Epithelial cell of proximal tubule (primary cell): ENCODE results near the gene PTPRG. TPM values are rescaled to one million over a fixed set of nuclear protein-coding genes. Genes with fewer than 3 reads are reported as not detected.

Experiments used
- DNase-seq: peaks from one replicate; pipeline ENCODE4 v3.0.0-alpha.2; 2011; ENCODE audit warnings: low read depth
- H3K4me3 ChIP-seq: 2 replicates; pipeline ENCODE4 v1.5.1; 2011; ENCODE audit warnings: low read depth, mild to moderate bottlenecking, low read length
- CTCF ChIP-seq: conservative IDR thresholded peaks from 2 replicates; pipeline ENCODE4 v1.5.1; 2012; ENCODE audit warnings: low read depth, mild to moderate bottlenecking, low read length
- total RNA-seq: library from RNA; depleted of rRNA; stranded (reverse); fragments of >200 nt; gene quantifications from 2 replicates; pipeline ENCODE4 v1.2.3, GENCODE V29; 2015

The PTPRG gene
- total RNA-seq, 1 donor from 2014 or later: 13.5 TPM

- no peak overlapping the region for H3K4me3 ChIP-seq
- no peak for TF ChIP-seq CTCF
- DNase-seq: peak; percentile 64
Observed at GRCh38 chr3:61824553-61825135, 263.3 kb downstream of the PTPRG start.

DNA sequence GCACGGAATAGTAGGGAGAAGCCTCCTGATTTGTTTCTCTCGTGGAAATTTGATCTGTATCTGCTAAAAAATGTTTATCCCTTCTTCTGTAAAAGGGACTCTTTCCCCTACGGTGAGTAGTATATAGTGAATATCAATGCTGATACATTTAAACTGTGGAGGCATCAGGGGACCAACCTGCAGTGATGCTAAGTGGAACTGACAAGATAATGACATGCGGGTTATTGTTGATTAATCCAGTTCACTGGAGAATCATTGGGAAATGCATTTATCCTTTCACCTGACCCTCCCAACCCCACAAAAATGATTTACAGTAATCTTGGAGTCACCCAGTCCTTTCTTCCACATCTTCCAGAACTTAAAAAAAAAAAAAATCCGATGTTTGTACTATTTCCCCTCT is 264.8 kb downstream of the PTPRG start:
- TF ChIP-seq CTCF: no peak
- no peak overlapping the region for H3K4me3 ChIP-seq
- DNase-seq: no peak

DNA sequence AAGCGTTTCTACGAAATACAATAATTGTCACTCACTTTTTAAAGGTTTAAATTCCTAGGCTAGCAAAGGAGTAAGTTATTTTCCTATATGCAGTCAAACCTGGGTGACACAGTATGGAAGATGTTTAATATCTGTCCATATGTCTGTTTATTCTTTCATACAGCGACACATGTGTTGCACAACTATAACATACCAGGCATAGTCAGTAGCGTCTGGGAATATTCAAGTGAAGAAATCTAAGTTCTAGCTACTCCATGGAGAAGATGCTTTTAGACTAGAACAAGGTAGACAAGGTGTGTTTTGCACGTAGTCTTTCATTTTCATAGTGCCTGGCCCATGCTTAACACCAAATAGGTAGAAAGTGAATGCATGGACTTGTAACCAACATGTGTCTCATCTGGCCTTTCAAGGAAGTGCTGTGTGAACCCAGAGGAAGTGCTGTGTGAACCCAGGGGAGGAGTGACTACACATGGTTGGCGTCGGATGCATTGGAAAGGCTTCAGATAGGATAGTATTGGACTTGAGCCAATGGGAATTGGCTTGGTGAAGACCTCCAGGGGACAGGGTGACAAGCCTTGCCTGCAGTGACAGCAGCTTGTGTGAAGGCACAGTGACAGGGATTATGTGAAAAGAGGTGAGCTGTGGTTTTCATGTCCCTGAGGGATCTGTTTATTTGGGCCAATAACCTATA is 267.0 kb downstream of the PTPRG start:
- DNase-seq: no peak
- no peak overlapping the region for H3K4me3 ChIP-seq
- no peak for TF ChIP-seq CTCF

GRCh38 chr3:61828880-61829721 is 267.7 kb downstream of the PTPRG start:
- no peak overlapping the region for H3K4me3 ChIP-seq
- no peak for DNase-seq
- no peak for TF ChIP-seq CTCF

DNA sequence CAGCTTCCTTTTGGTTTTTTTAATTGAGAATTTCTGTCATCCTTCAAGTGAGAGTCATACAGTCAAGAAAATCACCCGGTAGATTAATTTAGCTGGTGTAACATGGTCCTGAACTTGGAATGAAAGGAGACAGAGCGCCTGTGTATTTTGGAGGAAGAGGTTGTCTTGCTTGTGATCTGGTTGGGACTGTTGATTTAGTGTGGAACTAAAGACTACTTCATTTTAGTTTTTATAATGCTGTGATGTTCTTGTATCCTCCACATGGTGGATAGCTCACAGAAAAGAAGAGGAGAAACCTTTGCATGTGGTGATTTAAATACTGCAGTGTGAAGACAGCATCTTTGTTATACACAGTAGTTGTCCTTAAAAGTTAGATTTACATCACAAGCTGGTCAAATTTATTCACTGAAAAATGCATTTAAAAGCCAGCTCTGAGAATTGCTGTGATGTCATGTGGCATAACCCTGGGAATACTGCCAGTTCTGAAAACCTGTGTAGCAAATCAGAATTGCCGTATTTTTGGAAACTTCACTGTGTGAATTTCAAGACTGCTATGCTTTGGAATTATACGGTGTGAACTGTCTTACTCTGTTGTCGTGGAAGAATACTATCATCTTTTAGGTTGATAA is 268.5 kb downstream of the PTPRG start:
- no peak for DNase-seq
- no peak for TF ChIP-seq CTCF
- no peak overlapping the region for H3K4me3 ChIP-seq

DNA sequence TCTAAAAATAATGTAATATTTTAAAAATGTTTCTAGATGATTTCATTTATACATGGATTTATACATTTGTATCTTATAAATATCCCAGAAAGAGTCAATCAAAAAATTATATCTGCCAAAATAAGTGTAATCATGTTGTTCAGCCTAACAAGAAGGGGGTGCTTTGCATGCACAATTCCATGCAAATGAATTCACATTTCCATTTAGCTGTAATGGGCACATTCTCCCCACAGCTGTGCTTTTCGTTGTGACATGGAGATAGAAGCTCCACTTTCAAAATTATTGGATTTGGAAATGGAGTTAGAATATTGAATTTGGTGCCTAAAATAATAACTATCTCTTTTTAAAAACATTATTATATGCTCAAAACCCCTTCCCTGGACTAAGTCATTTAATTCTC is 270.6 kb downstream of the PTPRG start:
- no peak for TF ChIP-seq CTCF
- DNase-seq: no peak
- H3K4me3 ChIP-seq: no peak overlapping the region
